Sigmoid colon (tissue), 7 donors: ENCODE results near the gene CR1. TPM values are rescaled to one million over a fixed set of nuclear protein-coding genes. Genes with fewer than 3 reads are reported as not detected.
A peak's percentile ranks its signal among the peaks of the same experiment; 100 is the strongest.

Experiments used
- DNase-seq: peaks from one replicate; pipeline ENCODE4 v3.0.0-alpha.2; 2019
- H3K27ac ChIP-seq, 4 donors: fragments of 200-600 bp; sonication (generic); one replicate each; pipeline ENCODE4 v1.5.1; 2016 to 2019; ENCODE audit warnings: mild to moderate bottlenecking in 1 of 4
- H3K27me3 ChIP-seq, 3 donors: fragments of 200-600 bp; sonication (generic); one replicate each; pipeline ENCODE4 v1.5.1; 2019; ENCODE audit warnings: mild to moderate bottlenecking in 1 of 3
- H3K36me3 ChIP-seq, 4 donors: fragments of 200-600 bp; sonication (generic); one replicate each; pipeline ENCODE4 v1.5.1; 2016 to 2019
- H3K4me1 ChIP-seq, 4 donors: fragments of 200-600 bp; sonication (generic); one replicate each; pipeline ENCODE4 v1.5.1; 2017 to 2019
- H3K4me3 ChIP-seq, 4 donors: fragments of 200-600 bp; sonication (generic); one replicate each; pipeline ENCODE4 v1.5.1; 2017 to 2019; ENCODE audit warnings: mild to moderate bottlenecking in 2 of 4, moderate library complexity in 1 of 4
- H3K9me3 ChIP-seq, 4 donors: fragments of 200-600 bp in 3 of 4; sonication (generic) in 3 of 4; one replicate each; pipeline versions ENCODE4 v1.5.1 to v1.6.1; 2013 to 2019
- EP300 ChIP-seq, 4 donors: sonication (generic); formaldehyde crosslinking; IDR thresholded peaks; one replicate each; pipeline ENCODE4 v1.6.1; 2017; ENCODE audit warnings: antibody characterized with exemption in 4 of 4
- POLR2A ChIP-seq, 2 donors: fragments of 450-650 bp; IDR thresholded peaks; one replicate each; pipeline ENCODE4 v1.6.1; 2016; ENCODE audit warnings: antibody characterized with exemption in 2 of 2, mild to moderate bottlenecking in 2 of 2, moderate library complexity in 2 of 2
- POLR2AphosphoS5 ChIP-seq, 4 donors: sonication (generic); formaldehyde crosslinking; IDR thresholded peaks; one replicate each; pipeline ENCODE4 v1.6.1; 2017; ENCODE audit warnings: antibody characterized with exemption in 4 of 4
- WGBS, 2 donors: extraction: QIAGEN DNeasy Blood & Tissue Kit; methylation state at CpG; one replicate each; pipeline ENCODE4 v1.1.7; 2013; 5-methylcytosine and 5-hydroxymethylcytosine counted together
- intact Hi-C: fragments of 100-400 bp; cut with DNase I; formaldehyde crosslinking; loops from one replicate; pipeline ENCODE4 v1.15.1; 2023
- polyA plus RNA-seq, 3 donors: library from polyadenylated mRNA; stranded (reverse); fragments of 200-250 nt; gene quantifications; one replicate each; pipeline ENCODE4 v1.2.3, GENCODE V29; 2013
- total RNA-seq, 4 donors: library from RNA; depleted of rRNA; stranded (reverse); fragments of >200 nt; gene quantifications; one replicate each; pipeline ENCODE4 v1.1.0, GENCODE V29; 2016
- TF ChIP-seq, protein P1 (sequence below), 4 experiments: fragments of 450-650 bp in 3 of 4; fragments of 200-600 bp in 1 of 4; IDR thresholded peaks; one replicate each; pipeline ENCODE4 v1.5.1; 2016 to 2019; ENCODE audit warnings: antibody characterized with exemption in 4 of 4, mild to moderate bottlenecking in 3 of 4, moderate library complexity in 2 of 4
- donor health status: healthy with polysubstance abuse.
- donor health status: Bipolar disorder and iron deficiency.
- donor health status: healthy.

The CR1 gene
- total RNA-seq (10 to 100 TPM in 1 of 4 donors, 1 to 10 TPM in 3; 2.2 to 11.5 (median 6.4) TPM), polyA plus RNA-seq (1 to 10 TPM in 2 of 3 donors, under 1 TPM in 1; 0.46 to 7.9 (median 1.8) TPM)

DNA sequence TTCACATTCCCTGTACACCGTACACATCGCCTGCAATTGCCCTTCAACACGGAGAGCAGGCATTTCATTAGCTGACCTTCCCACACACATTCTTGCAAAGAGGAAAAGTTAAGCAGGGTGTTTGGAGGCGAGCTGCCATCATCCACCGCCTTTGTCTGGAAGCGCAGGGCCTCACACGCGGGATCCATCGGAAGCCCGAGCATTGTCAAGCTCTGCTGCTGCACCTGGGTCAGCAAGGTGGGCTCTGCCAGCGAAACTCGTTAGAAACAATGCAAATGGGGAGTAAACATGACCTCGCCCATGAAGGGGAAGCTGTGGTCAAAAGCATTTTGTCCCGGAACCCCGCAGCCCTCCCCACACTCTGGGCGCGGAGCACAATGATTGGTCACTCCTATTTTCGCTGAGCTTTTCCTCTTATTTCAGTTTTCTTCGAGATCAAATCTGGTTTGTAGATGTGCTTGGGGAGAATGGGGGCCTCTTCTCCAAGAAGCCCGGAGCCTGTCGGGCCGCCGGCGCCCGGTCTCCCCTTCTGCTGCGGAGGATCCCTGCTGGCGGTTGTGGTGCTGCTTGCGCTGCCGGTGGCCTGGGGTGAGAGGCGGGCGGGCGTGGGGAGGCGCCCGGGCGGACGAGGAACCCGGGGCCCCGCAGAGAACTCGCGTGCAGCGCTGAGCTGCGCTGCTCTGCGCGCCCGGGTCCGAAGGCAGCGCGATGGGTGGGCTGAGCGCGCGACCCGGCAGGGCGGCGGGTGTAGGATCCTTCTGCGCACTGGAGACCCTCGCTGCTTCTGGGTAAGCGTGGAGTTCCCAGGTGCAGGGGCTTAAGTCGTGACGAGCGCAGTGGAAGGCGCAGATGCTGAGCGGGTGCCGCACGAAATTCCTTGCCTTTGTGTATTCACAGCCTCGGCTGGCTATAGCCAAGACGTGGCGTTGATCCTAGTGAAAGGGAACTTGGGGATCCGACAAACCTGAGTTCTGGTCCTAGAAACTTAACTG is at the start of gene CR1:
CR1 (plus strand) TSS at position 357 of the 992 bp plus-strand sequence; CDS start at position 468, 111 bp downstream.
- Histone ChIP-seq H3K4me3 (peak within 1 kb of the TSS; percentile 12 to 45 (median 33)), H3K36me3 (no peaks in the 10 kb centered on the region), H3K9me3 (no peaks in the 10 kb centered on the region), H3K4me1 (peaks cover 0 to 10% (median 6%) of the 10 kb centered on the region in 4 donors), H3K27ac (peak within 1 kb of the TSS in 2 of 4 donors; percentile 12 to 42), H3K27me3 (peaks cover 0 to 78% (median 26%) of the 10 kb centered on the region in 3 donors)
- intact Hi-C loops, result no loop called here
- WGBS, 2 donors, result 3 to 6% methylated on average over 68 of the region's 68 CpGs
- no peak for TF ChIP-seq POLR2A (IDR thresholded peaks at IDR 0.05)
- no peak for TF ChIP-seq EP300 (IDR thresholded peaks at IDR 0.05)
- TF ChIP-seq, protein P1, sequence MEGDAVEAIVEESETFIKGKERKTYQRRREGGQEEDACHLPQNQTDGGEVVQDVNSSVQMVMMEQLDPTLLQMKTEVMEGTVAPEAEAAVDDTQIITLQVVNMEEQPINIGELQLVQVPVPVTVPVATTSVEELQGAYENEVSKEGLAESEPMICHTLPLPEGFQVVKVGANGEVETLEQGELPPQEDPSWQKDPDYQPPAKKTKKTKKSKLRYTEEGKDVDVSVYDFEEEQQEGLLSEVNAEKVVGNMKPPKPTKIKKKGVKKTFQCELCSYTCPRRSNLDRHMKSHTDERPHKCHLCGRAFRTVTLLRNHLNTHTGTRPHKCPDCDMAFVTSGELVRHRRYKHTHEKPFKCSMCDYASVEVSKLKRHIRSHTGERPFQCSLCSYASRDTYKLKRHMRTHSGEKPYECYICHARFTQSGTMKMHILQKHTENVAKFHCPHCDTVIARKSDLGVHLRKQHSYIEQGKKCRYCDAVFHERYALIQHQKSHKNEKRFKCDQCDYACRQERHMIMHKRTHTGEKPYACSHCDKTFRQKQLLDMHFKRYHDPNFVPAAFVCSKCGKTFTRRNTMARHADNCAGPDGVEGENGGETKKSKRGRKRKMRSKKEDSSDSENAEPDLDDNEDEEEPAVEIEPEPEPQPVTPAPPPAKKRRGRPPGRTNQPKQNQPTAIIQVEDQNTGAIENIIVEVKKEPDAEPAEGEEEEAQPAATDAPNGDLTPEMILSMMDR (IDR thresholded peaks at IDR 0.05), result no peak
- no peak for TF ChIP-seq POLR2AphosphoS5 (IDR thresholded peaks at IDR 0.05)
- DNase-seq, result no peak

DNA sequence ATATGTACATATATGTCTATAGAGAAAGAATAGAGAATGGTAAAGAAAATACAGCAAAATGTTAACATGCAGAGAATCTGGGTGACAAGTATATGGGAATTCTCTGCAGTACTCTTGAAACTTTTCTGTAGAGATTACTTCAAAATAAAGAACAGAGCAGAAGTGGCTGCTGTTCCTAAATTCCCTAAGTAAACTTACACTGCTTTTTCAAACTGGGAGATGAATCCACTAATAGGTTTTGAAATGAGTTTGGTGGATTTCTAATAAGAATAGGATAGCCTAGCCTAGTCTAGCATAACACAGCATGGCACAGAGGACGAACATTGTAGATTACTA is 42.3 kb upstream of the CR1 start:
- TF ChIP-seq POLR2AphosphoS5 (IDR thresholded peaks at IDR 0.05), result no peak
- no peak for TF ChIP-seq EP300 (IDR thresholded peaks at IDR 0.05)
- no peak for TF ChIP-seq POLR2A (IDR thresholded peaks at IDR 0.05)
- TF ChIP-seq, protein P1 (IDR thresholded peaks at IDR 0.05), result no peak
- Histone ChIP-seq H3K27ac (no peak overlapping the region), H3K36me3 (no peaks in the 10 kb centered on the region), H3K9me3 (no peaks in the 10 kb centered on the region), H3K27me3 (peaks cover 13 to 41% (median 27%) of the 10 kb centered on the region in 3 donors), H3K4me3 (peak overlapping the region in 1 of 4 donors; percentile 51), H3K4me1 (peaks cover 0 to 16% (median 13%) of the 10 kb centered on the region in 4 donors)
- intact Hi-C loops, result no loop called here
- 0 to 15% methylated on average over 1 of the region's 1 CpG for WGBS, 2 donors
- DNase-seq, result no peak

DNA sequence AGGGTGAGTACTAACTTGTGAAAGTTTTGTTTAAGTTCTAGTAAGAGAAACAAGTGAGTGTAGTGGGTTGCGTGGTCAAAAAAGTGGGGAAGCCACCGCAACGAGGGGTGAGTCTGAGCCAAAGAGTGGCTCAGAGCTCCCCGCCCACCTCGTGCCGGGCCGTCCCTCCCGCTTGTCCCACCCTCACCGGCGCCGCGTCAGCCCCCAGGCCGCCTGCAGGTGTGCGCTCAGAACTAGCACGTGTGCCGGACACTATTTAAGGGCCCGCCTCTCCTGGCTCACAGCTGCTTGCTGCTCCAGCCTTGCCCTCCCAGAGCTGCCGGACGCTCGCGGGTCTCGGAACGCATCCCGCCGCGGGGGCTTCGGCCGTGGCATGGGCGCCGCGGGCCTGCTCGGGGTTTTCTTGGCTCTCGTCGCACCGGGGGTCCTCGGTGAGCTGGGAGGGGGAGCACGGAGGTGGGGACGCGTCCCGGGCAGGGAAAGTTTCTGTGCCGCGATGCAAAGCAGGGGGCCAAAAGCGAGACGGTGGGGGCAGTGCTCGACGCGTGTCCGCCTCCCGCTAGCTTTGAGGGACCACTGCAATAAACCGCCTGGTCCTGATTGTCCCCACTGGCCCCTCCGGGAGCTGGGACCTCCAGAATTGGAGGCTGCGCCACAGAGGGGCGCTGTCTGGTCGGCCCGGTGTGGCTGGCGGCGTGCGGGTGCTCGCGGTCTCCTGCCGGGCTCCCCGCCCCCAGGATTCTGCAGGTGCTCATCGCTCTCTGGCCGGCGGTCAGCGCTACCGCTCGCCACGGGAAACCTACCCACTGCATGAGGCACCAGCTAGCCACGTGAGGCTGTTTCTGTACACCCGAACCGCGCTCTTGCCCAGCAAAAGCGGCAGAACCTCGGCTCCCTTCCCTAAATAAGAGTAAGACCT is 41.7 kb upstream of the CR1 start, which contains the start of gene CR2:
CR2 (plus strand) TSS at position 283 of the 919 bp plus-strand sequence; CDS start at position 374, 91 bp downstream.
- Histone ChIP-seq H3K27me3 (peaks cover 13 to 41% (median 27%) of the 10 kb centered on the region in 3 donors), H3K4me1 (peaks cover 0 to 16% (median 13%) of the 10 kb centered on the region in 4 donors), H3K36me3 (no peaks in the 10 kb centered on the region), H3K4me3 (peak within 1 kb of the TSS in 3 of 4 donors; percentile 34 to 51 (median 47)), H3K9me3 (no peaks in the 10 kb centered on the region), H3K27ac (no peak within 1 kb of the TSS)
- TF ChIP-seq POLR2AphosphoS5 (IDR thresholded peaks at IDR 0.05) (no peak), EP300 (IDR thresholded peaks at IDR 0.05) (no peak), POLR2A (IDR thresholded peaks at IDR 0.05) (no peak)
- TF ChIP-seq, protein P1 (IDR thresholded peaks at IDR 0.05), result peak in 1 of 4 experiments; percentile 9
- peak; percentile 50 for DNase-seq
- 1% methylated on average over 75 of the region's 75 CpGs for WGBS, 2 donors
- intact Hi-C loops, result no loop called here

DNA sequence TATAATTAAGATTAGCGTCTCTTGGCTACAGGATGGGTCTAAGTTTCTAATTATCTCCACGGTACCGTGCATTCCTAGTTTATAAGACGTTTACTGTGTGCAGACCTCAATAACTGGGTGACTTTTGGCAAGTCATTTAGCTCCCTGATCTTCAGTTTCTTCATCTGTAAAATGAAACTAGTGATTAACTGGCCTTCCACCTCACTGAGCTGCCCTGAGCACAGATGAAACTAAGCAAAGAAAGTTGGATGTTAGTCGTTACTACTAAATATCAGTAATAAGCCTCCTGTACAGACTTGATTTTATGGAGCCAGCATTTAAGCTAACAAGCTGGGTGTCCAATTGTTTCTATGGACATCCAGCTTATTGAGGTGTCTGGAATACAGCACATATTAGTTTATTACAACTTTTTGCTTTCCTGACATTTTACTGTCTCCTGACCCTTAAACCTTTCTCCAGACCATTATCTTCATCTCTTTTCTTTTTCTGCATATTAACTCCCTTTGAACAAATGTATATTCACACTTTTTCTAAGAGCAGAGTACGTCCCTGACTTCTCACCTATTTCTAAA is 40.7 kb upstream of the CR1 start:
- intact Hi-C loops, result no loop called here
- Histone ChIP-seq H3K27me3 (peaks cover 13 to 41% (median 27%) of the 10 kb centered on the region in 3 donors), H3K36me3 (no peaks in the 10 kb centered on the region), H3K27ac (no peak overlapping the region), H3K4me1 (peaks cover 0 to 16% (median 13%) of the 10 kb centered on the region in 4 donors), H3K9me3 (no peaks in the 10 kb centered on the region), H3K4me3 (peak overlapping the region in 1 of 4 donors; percentile 47)
- WGBS, 2 donors, result 36 to 52% methylated on average over 6 of the region's 6 CpGs
- TF ChIP-seq, protein P1 (IDR thresholded peaks at IDR 0.05), result no peak
- TF ChIP-seq POLR2AphosphoS5 (IDR thresholded peaks at IDR 0.05) (no peak), POLR2A (IDR thresholded peaks at IDR 0.05) (no peak), EP300 (IDR thresholded peaks at IDR 0.05) (no peak)
- DNase-seq, result no peak
